H1 (cell line): ENCODE measurements around the gene SHTN1.

Experiments used
- CBX8 ChIP-seq: fragments of 300-800, 300-1000 bp; sonication (generic); IDR thresholded peaks from 2 replicates; pipeline ENCODE4 v1.7.1; 2016; ENCODE audit warnings: low read depth, low read length, borderline replicate concordance
- CHD1 ChIP-seq: IDR thresholded peaks from 2 replicates; pipeline ENCODE4 v1.6.1; 2012; ENCODE audit warnings: low read depth, low read length, improper control_type of control experiment
- CHD2 ChIP-seq: IDR thresholded peaks from 2 replicates; pipeline ENCODE4 v1.6.1; 2012; ENCODE audit warnings: low read length, improper control_type of control experiment
- CREB1 ChIP-seq: IDR thresholded peaks from 2 replicates; pipeline ENCODE4 v1.6.1; 2012; ENCODE audit warnings: inconsistent platforms
- CTCF ChIP-seq, 3 experiments: IDR thresholded peaks; 1 replicate in 2 of 3; 2 replicates in 1 of 3; pipeline versions ENCODE4 v1.5.1 to v1.6.1; 2011; ENCODE audit warnings: low read length in 3 of 3, mild to moderate bottlenecking in 3 of 3, inconsistent platforms in 2 of 3, low read depth in 1 of 3, moderate library complexity in 1 of 3; ENCODE audit not compliant: insufficient read depth in 1 of 3; ENCODE audit errors: control extremely low read depth in 1 of 3
- POLR2AphosphoS5 ChIP-seq: IDR thresholded peaks from 2 replicates; pipeline ENCODE4 v1.6.1; 2011; ENCODE audit warnings: low read depth, low read length
- TBP ChIP-seq: IDR thresholded peaks from 2 replicates; pipeline ENCODE4 v1.6.1; 2011; ENCODE audit warnings: low read depth, low read length, improper control_type of control experiment

- TF ChIP-seq CHD1, result no peak
- TF ChIP-seq CHD2, result no peak
- TF ChIP-seq CTCF (IDR thresholded peaks at IDR 0.05; ENCODE audit: control extremely low read depth in 1 of 3, insufficient read depth in 1 of 3, low read depth in 1 of 3, low read length in 3 of 3), result no peak
- TF ChIP-seq POLR2AphosphoS5, result no peak
- no peak for TF ChIP-seq CBX8
- no peak for TF ChIP-seq CREB1
- no peak for TF ChIP-seq TBP
These were observed 125.2 kb downstream of the SHTN1 start for GRCh38 chr10:116879817-116880216.
